Lower lobe of right lung (tissue), 2 donors: Measurements from ENCODE around the gene MBD3L2B. TPM values are rescaled to one million over a fixed set of nuclear protein-coding genes. Genes with fewer than 3 reads are reported as not detected.
A peak's percentile ranks its signal among the peaks of the same experiment; 100 is the strongest.

Experiments used
- ATAC-seq, 2 donors: fragments of 200-7000 bp; cut with Tn5 transposase; one replicate each; pipeline ENCODE4 v1.9.1; 2020 to 2022; ENCODE audit warnings: mild to moderate bottlenecking in 2 of 2, moderate library complexity in 2 of 2
- DNase-seq: peaks from one replicate; pipeline ENCODE4 v3.0.0-alpha.2; 2020
- H3K27ac ChIP-seq: fragments of 200-600 bp; one replicate; pipeline ENCODE4 v1.8.0; 2022
- H3K27me3 ChIP-seq: fragments of 200-600 bp; one replicate; pipeline ENCODE4 v1.8.0; 2022; ENCODE audit warnings: low read depth
- H3K36me3 ChIP-seq: fragments of 200-600 bp; one replicate; pipeline ENCODE4 v1.8.0; 2022; ENCODE audit warnings: mild to moderate bottlenecking
- H3K4me1 ChIP-seq: fragments of 200-600 bp; one replicate; pipeline ENCODE4 v1.8.0; 2022
- H3K4me3 ChIP-seq: fragments of 200-600 bp; one replicate; pipeline ENCODE4 v1.8.0; 2022; ENCODE audit warnings: mild to moderate bottlenecking
- H3K9me3 ChIP-seq: fragments of 200-600 bp; one replicate; pipeline ENCODE4 v1.8.0; 2022
- CTCF ChIP-seq: fragments of 200-600 bp; IDR thresholded peaks from one replicate; pipeline ENCODE4 v1.8.0; 2022; ENCODE audit warnings: antibody characterized with exemption, mild to moderate bottlenecking
- intact Hi-C: fragments of 100-400 bp; cut with DNase I; formaldehyde crosslinking; loops from one replicate; pipeline ENCODE4 v1.11.0; 2022
- total RNA-seq: library from RNA; stranded (reverse); fragmentation: NEBNext Ultra II Directional; extraction: Animal tissue kit (Norgen Biotek cat#: 25700); gene quantifications from one replicate; pipeline ENCODE4 v1.2.1, GENCODE V29; 2021
- donor health status: DM: no; HTN: yes; CAD: no; lungs with severe emphysema.

The MBD3L2B gene
- total RNA-seq, 1 donor from 2014 or later = not detected

GRCh38 chr19:7006135-7006704 is 15.0 kb downstream of the MBD3L2B start:
- no peaks in the 10 kb centered on the region for H3K4me1 ChIP-seq
- H3K9me3 ChIP-seq = no peaks in the 10 kb centered on the region
- ATAC-seq = no peak
- intact Hi-C loops = no loop called here
- H3K36me3 ChIP-seq = no peaks in the 10 kb centered on the region
- H3K4me3 ChIP-seq = no peak overlapping the region
- no peak overlapping the region for H3K27ac ChIP-seq
- peaks cover 16% of the 10 kb centered on the region for H3K27me3 ChIP-seq
- DNase-seq = no peak
- TF ChIP-seq CTCF = no peak

- peak in 1 of 2 donors; percentile 63 for ATAC-seq
Measured at GRCh38 chr19:7004313-7004931, 16.8 kb downstream of the MBD3L2B start.

GRCh38 chr19:7000816-7001215 is 20.4 kb downstream of the MBD3L2B start:
- no peak for TF ChIP-seq CTCF
- H3K27ac ChIP-seq = peak overlapping the region; percentile 9
- peaks cover 7% of the 10 kb centered on the region for H3K27me3 ChIP-seq
- DNase-seq (no peak), ATAC-seq (no peak)
- peaks cover 3% of the 10 kb centered on the region for H3K4me1 ChIP-seq
- intact Hi-C loops = no loop called here
- no peaks in the 10 kb centered on the region for H3K36me3 ChIP-seq
- H3K9me3 ChIP-seq = no peaks in the 10 kb centered on the region
- no peak overlapping the region for H3K4me3 ChIP-seq

More at GRCh38 chr19:7004313-7004931, 16.8 kb downstream of the MBD3L2B start:
- Histone ChIP-seq H3K4me1 (peaks cover 3% of the 10 kb centered on the region), H3K27ac (no peak overlapping the region), H3K9me3 (no peaks in the 10 kb centered on the region), H3K36me3 (no peaks in the 10 kb centered on the region), H3K27me3 (peaks cover 16% of the 10 kb centered on the region), H3K4me3 (no peak overlapping the region)
- TF ChIP-seq CTCF = peak; percentile 81
- DNase-seq = no peak
- intact Hi-C loops = no loop called here

GRCh38 chr19:7000333-7000732 is 20.9 kb downstream of the MBD3L2B start:
- no peak for DNase-seq
- Histone ChIP-seq H3K9me3 (no peaks in the 10 kb centered on the region), H3K4me1 (peaks cover 3% of the 10 kb centered on the region), H3K27ac (peak overlapping the region; percentile 9), H3K4me3 (no peak overlapping the region), H3K36me3 (no peaks in the 10 kb centered on the region), H3K27me3 (peaks cover 7% of the 10 kb centered on the region)
- ATAC-seq = peak in 1 of 2 donors; percentile 42
- TF ChIP-seq CTCF = no peak
- intact Hi-C loops = no loop called here

GRCh38 chr19:6999933-7000332 is 21.3 kb downstream of the MBD3L2B start:
- Histone ChIP-seq H3K36me3 (no peaks in the 10 kb centered on the region), H3K9me3 (no peaks in the 10 kb centered on the region), H3K27ac (peak overlapping the region; percentile 9), H3K4me1 (peaks cover 3% of the 10 kb centered on the region), H3K27me3 (peaks cover 7% of the 10 kb centered on the region), H3K4me3 (no peak overlapping the region)
- DNase-seq (no peak), ATAC-seq (peak; percentile 29 to 46)
- intact Hi-C loops = no loop called here
- TF ChIP-seq CTCF = no peak
